ACHN (cell line): ENCODE data around the gene CNTNAP1.
"Not testable (repeated sequence)": the region's sequence is repeated elsewhere in the genome, so short reads cannot be mapped to it uniquely, and the experiment has no call there.

Experiments
- DNase-seq: peaks from one replicate; pipeline ENCODE4 v3.0.0-alpha.2; 2015
- in situ Hi-C: cut with HindIII; loops from 2 replicates; pipeline ENCODE4 v1.10.0; 2017; ENCODE audit warnings: low sequenced_read_pairs, low pct_ligation_motif_present, low pct_unique_long_range_greater_than_20kb

Gene CNTNAP1

GRCh38 chr17:42704490-42704836, 22.1 kb downstream of the CNTNAP1 start:
- no peak for DNase-seq
- in situ Hi-C loops = no loop called here

- in situ Hi-C loops = no loop called here
- DNase-seq = no peak
These were observed 22.6 kb downstream of the CNTNAP1 start for GRCh38 chr17:42704837-42705494.

GRCh38 chr17:42706732-42707131, 24.4 kb downstream of the CNTNAP1 start:
- in situ Hi-C loops = no loop called here
- no peak for DNase-seq

GRCh38 chr17:42708588-42708987, 26.3 kb downstream of the CNTNAP1 start:
- in situ Hi-C loops = no loop called here

GRCh38 chr17:42709561-42709960, 27.2 kb downstream of the CNTNAP1 start:
- no peak for DNase-seq
- in situ Hi-C loops = no loop called here

More at GRCh38 chr17:42708588-42708987, 26.3 kb downstream of the CNTNAP1 start:
- no peak for DNase-seq

- DNase-seq = peak; percentile 79
- in situ Hi-C loops = no loop called here
These were observed 38.8 kb downstream of the CNTNAP1 start for GRCh38 chr17:42720996-42721583.

GRCh38 chr17:42723636-42724035, 41.3 kb downstream of the CNTNAP1 start:
- DNase-seq = no peak
- in situ Hi-C loops = no loop called here

- in situ Hi-C loops = loop anchor here (25.0 kb wide), 1 partner anchor 212 kb away; no protein-coding TSS in a partner anchor
- DNase-seq = no peak
These were observed 42.8 kb downstream of the CNTNAP1 start for GRCh38 chr17:42725143-42725542.

GRCh38 chr17:42740699-42741098, 58.4 kb downstream of the CNTNAP1 start:
- in situ Hi-C loops = loop anchor here (25.0 kb wide), 1 partner anchor 197 kb away; no protein-coding TSS in a partner anchor
- DNase-seq = no peak

- in situ Hi-C loops = loop anchor here (25.0 kb wide), 1 partner anchor 194 kb away; no protein-coding TSS in a partner anchor
- DNase-seq = not testable (repeated sequence)
These were observed 60.6 kb downstream of the CNTNAP1 start for GRCh38 chr17:42742916-42743315.

GRCh38 chr17:42743595-42744282, 61.4 kb downstream of the CNTNAP1 start:
- no peak for DNase-seq
- in situ Hi-C loops = loop anchor here (25.0 kb wide), 1 partner anchor 194 kb away; no protein-coding TSS in a partner anchor

GRCh38 chr17:42744283-42744805, 62.0 kb downstream of the CNTNAP1 start:
- peak; percentile 74 for DNase-seq
- in situ Hi-C loops = loop anchor here (25.0 kb wide), 1 partner anchor 193 kb away; no protein-coding TSS in a partner anchor

GRCh38 chr17:42744806-42745617, 62.7 kb downstream of the CNTNAP1 start, which contains the start of gene EZH1:
TSS of gene EZH1 (minus strand) at chr17:42745040. CDS start at chr17:42728941, 16,099 bp downstream.
- DNase-seq = peak; percentile 94
- in situ Hi-C loops = loop anchor here (25.0 kb wide), 1 partner anchor 192 kb away; no protein-coding TSS in a partner anchor

GRCh38 chr17:42748202-42748907, 66.0 kb downstream of the CNTNAP1 start:
- DNase-seq = no peak
- in situ Hi-C loops = loop anchor here (25.0 kb wide), 1 partner anchor 189 kb away; no protein-coding TSS in a partner anchor

GRCh38 chr17:42748908-42749798, 66.8 kb downstream of the CNTNAP1 start:
- in situ Hi-C loops = loop anchor here (25.0 kb wide), 1 partner anchor 188 kb away; no protein-coding TSS in a partner anchor
- no peak for DNase-seq
